ENCODE data around the gene ATXN7L1.

The ATXN7L1 gene

DNA sequence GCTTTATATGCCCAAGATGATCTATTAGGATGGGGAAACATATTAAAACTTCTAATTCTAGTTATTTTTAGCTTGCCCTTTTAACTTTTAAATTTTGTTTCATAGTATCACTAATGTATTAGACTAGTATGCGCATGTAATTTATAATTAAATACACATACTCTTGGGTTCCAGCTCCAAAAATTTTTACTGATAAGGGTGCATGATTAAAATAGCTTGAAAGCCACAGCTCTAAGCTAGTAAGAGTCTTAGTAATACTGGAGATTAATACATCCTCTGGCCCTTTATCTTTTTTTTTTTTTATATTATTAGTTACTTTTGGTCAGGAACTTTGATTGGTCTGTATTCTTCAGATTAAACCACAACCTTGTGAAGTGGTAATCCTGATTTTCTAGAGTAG is 53.6 kb downstream of the ATXN7L1 start:
- DNase-seq, result no peak

DNA sequence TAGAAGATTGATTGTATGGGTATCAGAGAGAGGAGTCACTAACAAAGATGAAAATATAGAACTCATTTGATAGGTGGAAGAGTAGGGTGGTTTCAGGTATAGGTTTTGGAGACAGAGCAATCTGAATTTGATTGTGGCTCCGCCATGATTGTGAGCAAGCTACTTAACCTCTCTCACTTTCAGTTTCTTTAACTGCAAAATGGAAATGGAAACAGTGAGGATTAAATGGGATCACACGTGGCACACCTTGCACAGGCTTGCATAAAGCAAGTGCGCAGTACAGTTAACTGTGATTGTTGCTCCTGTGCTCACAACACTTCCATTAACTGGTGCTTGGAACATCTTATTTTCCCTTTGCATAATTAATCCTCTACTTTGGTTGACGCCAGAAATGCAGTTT is 54.9 kb downstream of the ATXN7L1 start:
- no peak for DNase-seq

DNA sequence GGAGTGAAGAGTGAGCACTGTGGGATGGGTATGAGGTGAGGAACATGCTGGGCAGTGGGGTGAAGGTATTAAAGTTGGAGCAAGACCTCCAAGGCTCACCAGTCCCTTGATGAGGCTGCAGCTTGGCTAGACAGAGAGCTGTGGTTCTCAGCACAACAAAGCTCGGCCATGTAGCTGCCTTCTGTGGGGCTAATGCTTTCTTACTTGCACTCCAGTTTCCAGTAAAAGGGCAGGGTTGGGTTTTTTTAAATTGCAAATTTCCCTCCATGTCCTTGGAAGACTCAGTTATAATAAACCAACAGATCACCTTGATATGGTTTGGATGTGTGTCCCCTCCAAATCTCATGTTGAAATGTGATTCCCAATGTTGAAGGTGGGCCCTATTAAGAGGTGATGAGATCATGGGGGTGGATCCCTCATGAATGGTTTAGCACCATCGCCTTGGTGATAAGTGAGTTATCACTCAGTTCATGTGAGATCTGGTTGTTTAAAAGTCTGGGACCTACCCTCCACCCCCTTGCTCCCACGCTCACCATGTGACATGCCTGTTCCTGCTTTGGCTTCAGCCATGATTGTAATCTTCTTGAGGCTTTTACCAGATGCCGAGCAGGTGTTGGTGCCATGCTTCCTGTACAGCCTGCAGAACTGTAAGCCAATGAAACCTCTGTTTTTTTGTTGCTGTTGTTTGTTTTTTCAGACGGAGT is 55.9 kb downstream of the ATXN7L1 start:
- no peak for DNase-seq

DNA sequence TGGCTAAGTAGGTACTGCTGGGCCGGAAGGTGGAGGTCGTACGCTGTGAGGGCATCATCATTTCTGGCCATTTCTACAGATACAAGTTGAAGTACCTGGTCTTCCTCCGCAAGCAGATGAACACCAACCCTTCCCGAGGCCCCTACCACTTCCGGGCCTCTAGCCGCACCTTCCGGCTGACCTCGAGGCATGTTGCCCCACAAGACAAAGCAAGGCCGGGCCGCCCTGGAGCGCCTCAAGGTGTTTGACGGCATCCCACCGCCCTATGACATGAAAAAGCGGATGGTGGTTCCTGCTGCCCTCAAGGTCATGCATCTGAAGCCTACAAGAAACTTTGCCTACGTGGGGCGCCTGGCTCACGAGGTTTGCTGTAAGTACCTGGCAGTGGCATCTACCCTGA is 56.8 kb downstream of the ATXN7L1 start:
- DNase-seq, result no peak

DNA sequence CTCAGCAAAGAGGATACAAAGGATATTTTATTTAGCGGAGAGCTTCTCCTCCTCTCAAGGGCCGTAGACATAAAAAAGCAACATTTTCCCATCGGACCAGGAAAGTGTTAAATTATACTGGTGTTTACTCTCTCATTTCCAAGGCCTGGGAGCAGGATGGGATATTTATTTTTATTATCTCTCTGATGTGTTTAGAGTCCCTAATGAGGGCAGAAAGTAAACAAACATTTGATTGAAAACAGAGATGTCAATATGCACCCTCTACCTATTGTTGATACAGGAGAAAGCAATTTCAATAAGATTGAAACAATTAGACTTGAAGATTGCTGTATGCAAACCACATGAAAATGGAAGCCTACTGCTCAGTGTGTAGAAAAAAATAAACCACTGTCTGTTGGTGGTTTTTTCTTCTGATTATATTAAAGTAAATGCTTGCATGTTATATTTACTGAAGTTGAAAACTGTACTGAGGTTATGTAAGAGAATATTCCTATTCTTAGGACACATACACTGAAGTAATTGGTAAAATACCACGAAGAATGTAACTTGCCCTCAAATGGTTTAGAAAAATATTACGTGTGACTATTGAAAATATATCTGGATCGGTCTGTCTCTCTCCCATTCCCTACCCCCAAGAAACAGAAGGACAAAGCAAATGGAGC is 59.3 kb downstream of the ATXN7L1 start:
- no peak for DNase-seq

DNA sequence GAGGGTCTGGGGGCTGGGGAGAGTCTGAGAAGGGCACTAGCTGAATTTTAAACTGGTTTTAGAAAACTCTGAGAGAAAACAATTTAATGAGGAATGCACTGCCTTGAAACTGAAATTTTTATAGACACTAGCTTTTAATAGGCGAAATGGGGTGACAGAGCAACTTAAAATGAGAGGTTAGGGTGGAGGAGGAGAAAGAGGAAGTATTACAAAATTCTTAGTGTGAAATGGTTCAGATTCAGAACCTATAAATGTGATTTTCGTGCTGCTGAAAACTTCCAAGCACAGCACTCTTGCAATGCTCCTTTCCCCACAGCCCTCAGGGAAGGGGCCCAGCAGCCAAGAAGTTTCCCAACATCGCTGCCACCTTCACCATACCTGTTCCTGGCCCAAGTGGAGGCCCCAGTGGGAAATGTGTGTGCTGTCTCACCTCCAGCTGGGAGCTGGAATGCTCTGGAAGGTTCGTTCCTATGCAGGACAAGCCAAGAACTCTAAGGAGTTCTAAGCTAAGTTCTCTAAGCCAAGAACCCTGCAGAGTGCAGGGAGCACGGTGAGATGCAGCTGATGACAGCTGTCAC is 60.0 kb downstream of the ATXN7L1 start:
- DNase-seq, result no peak

DNA sequence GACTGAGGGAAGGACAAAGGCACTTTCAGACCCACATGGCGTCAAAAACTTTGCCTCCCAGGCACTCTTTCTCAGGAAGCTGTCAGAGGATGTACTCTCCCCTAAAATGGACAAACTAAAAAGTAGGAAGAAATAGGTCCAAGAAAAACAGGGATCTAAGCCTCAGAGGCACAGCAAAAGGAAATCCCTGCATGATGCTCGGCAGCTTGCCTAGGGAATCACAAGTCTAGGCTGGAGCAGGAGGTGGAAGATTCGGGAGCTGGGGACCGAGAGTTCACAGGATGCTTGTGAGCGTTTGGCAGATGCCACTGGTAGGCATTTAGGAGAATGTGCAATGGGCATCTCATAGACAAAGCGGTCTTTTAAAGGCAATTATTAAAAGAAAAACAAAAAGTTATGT is 60.8 kb downstream of the ATXN7L1 start:
- no peak for DNase-seq

DNA sequence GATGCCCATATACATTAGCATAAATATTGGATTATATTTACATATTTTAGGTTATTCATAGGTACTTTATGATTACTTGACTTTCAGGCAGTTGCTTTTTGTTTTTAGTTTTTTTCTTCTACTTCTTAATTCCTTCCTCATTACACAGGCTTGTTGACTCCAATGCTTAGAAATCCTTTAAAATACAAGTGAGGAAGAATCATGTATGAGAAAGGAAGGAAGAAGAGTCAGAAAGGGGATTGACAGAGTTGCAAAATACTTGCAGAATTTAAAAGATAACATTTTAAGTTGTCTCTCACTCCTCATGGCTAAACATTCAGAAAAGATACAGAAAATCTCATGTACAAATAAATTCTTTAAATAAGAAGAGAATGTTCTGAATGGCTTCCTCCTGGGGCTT is 61.9 kb downstream of the ATXN7L1 start:
- DNase-seq, result no peak

DNA sequence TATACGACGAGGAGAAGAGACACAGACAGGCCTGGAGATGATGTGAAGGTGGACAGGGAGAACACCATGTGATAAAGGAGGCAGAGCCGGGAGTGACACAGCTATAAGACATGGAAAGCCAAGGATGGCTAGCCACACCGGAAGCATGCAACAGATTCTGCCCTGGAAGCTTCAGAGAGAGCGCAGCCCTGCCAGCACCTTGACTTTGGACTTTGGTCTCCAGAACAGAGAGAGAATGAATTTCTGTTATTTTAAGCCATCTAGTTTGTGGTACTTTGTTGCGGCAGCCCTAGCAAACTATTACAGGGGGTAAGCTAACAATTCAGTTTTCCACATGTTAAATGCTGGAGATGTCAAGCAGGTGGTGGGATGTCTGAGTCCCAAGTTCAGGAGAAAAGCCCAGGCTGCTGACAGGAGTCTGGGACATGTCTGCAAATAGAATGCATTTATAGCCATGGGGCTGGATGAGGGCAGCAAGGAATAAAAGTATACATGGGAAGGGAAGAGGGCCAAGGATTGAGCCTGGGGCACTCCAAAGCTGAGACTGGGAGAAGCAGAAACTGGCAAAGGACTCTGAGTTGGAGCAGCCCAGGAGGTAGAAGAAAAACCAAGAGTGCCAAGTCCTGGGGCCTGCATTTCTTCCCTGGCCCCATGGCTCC is 65.1 kb downstream of the ATXN7L1 start:
- DNase-seq, result no peak

DNA sequence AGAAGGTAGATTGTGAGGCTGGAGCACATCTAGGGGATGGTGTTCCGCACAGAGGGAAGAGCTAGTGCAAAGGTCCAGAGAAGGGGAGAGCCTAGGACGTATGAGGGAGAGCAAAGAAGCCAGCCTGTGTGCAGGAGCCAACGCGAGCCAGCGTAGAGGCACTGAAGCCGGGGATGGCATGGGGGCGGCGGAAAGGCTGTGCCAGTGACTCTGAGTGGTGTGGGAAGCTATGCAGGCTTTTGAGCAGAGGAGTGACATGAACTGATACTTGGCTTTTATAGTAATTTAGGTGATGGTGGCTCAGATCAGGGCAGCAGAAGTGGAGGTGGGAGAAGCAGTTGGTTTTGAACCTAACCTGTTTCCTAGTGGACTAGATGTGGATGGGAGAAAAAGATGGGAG is 65.8 kb downstream of the ATXN7L1 start:
- no peak for DNase-seq

DNA sequence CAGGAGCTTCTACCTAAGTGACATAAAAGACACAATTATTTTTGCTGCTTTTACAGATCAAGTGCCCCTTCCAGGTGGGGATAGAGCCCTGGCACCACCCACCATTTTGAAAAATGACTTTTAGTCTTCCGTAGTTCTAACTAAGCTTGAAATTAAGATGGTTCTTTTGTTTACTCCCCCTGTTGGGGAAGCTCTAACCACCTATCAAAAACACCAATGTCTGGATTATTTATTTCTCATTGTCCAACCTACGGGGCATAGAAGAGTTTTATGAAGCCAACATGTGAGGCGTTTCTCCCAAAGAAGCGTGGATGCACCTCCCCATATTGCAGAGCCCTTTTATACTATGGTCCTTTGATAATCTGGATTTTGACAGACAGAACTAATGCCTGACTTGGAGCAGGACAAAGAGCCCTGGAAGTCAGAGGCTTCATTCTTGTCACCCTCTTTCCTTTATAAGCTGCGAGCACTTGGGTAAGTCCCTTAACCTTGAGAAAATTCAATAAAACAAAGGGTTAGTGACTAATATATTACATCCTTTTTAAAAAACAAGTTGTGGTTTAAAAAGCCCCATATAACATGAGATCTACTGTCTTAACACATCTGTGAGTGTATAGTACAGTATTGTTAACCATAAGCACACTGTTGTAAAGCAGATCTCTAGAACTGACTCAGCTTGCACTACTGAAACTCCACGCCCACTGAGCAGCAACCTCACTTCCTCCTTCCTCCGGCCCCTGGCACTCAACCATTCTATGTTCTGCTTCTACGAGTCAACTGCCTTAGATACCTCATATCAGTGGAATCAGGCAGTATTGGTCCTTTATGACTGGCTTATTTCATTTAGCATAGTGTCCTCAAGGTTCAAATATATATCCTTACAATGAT is 67.5 kb downstream of the ATXN7L1 start:
- DNase-seq, result peak; percentile 73

DNA sequence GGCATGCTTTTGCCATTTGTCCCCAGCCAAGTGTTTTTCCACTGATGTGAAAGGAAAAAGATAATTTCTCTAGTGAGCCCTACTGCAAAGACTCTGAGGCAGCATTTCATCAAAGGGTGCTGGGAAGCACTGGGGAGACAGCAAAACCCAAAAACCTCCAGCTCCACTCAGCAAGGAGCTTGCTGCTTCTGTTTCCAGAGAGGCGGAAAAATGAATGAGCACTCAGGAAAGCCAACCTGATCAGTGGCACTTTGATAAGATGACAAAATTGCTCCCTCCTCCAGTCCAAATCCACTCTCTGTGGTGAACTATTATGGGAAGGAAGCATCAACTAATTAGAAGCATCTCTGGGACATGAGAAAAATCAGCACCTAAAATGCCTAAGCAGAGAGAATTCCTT is 68.2 kb downstream of the ATXN7L1 start:
- no peak for DNase-seq

DNA sequence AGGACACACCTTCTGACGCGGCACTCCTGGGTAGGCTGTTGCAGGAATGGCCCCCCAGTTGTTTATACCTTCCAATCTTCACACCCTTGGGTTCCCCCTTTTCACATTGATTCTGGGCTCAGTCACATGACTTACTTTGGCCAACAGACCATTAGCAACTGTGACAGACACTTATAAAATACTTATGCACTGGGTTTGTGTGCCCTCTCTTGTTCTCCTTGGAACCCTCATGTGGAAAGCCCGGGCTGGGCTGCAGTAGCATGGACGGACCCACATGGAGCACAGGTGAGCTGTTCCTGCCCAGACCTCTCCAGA is 69.0 kb downstream of the ATXN7L1 start:
- DNase-seq, result no peak

DNA sequence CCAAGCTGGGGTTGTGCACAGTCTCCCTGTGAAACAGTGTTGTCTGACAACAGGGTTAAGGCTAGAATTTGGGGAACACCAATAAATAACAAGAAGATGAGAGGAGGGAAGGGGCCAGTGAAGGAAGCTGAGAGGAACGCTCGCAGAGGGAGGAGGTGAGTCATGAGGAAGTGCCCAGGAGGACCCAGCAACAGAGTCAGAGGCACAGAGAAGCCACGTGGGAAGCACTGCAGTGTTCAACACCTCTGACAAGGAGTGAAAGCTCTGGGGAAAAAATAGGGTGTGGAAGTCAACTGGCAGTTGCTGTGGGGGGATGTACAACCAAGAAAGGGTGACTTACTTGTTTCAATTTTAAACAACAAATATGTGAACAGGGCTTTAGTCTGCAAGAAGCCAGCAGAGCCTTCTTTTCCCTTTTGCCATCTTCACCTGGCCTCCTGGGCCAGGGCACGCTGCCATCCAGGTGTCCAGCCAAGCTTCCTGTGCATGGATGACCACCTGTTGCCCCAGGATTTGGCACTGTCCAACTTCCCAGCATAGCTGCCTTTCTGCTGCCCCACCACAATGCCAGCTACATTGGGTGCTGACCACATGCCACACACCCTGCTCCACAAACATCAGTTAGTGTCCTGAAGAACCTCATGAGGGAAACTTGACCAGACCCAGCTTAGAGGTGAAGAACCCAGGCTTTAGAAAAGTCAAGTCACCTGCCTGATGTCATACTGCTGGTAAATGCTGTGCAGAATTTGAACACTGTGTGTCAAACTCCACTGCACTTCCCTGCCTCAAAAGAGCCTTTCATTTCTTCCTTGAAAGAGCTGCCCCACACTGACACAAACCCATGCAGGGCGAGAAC is 69.6 kb downstream of the ATXN7L1 start:
- DNase-seq, result peak; percentile 50

DNA sequence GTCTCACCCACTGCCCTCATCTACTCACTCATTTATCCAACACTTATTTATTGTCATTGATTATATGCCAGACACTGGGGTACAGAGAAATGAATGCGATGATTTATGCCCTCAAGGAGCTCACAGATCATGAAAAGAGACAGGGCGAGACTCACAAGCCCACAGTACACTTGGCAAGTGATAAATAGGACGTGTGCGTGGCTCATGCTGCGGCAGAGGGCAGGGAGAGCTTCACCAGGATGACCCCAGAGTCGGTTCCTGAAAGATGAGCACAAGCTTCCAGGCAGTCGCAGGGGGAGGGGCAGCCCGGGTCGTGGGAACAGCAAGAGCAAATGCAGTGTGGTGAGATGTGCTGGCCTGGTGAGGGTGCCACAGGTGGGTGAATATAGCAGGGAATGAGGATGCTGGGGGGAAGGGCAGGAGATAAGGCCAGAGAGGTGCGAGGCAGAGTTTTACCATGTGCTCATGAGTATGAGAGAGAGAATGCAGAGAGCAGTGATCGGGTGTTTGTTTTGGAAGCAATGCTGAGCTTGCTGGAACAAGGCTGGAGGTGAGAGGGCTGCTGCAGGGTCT is 70.9 kb downstream of the ATXN7L1 start:
- no peak for DNase-seq

DNA sequence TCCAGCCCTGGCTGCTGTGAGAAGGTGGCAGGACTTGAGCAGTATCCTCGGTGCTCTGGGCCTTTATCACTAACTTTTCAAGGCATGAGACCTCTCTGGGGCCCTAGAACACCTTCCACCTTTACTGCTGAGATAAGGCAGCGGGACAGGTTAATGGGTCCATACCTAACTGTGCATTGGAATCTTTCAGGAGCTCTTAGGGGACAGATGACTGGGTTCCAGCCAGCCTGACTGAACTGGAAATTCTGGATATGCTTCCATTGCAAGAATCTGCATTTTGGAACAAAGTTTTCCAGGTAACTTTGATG is 73.0 kb downstream of the ATXN7L1 start:
- DNase-seq, result no peak

DNA sequence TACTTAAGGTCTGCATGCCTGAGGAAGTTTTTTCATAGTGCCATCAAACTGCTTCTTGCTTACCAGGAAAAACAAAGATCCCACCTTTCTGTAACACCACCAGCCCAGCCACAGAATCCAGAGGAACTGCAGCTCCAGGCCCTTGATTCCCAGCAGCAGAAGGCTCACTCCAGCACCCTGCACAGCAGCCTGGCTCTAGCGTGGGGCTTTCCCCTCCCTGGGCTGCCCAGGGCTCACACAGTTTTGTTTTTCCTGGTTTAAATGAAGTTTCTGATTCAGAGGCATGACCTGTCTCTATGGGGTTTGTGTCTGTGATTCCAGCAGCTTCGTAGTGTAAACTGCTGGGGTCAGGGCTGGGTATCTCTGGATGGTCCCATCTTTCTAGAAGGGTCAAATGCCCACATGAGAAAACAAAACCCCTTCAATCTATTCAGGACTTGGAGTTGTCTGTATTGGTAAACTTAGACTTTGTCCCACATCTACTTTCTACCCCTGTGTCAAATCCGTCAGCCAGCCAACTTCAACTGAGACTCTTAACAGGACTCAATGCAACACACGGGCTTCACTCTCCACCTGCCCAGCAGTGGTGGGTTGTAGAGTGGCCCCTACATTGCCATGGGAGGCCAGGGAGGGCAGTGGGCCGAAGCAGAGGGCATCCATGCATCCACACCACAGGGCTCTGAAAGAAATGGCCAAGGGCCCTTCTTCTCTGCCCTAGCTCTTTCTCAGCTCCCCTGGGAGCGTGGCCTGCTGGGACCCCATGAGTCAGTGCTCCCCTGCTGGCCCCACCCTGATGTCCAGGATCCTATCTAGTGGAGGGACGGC is 73.6 kb downstream of the ATXN7L1 start:
- DNase-seq, result no peak

DNA sequence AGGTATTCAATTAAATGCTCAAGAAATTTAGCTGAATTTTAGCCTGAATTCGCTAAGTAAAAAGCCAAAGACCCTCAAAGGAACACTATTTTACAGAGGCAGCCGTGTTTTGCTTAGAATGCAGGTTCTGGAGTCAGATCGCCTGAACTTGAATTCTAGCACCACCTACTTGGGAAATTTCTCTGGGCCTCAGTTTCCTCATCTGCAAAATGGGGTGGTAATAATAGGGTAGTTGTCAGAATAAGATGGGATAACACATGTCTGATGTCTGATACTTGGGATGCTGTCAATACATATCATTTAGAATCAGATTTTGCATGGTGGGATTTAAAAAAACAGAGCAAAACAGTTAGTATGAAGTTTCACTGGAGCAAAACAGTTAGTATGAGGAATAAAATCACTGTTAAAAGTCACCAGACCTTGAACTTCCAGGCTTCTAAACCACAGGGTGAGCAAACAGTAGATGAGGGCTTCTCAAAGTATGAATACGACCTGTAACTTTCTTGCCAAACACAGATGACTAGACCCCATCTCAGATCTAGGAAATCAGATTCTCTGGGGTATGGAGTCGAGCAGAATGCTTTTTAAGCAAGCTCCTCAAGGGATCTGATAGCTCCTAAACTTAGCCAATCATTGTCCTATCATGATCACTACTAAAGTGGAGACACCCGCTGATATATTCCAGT is 75.4 kb downstream of the ATXN7L1 start:
- no peak for DNase-seq

DNA sequence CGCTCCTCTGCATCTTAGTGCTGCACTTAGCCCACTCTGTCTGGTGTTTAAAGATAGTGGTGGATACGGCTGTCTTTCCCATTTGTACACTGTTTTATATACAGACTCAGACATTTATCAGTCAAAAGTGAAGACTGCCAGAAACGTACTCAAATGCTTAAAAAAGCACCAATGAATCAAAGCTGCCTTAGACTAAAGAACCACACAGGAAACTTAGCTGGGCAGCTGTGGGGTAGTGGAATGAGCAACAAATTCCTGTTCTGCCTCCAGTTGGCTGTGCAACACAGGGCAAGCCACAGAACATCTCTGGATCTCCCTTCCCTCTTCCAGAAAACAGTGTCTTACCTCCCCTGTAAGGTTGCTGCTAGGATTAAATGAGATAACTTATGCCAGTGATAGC is 76.0 kb downstream of the ATXN7L1 start:
- DNase-seq, result no peak

DNA sequence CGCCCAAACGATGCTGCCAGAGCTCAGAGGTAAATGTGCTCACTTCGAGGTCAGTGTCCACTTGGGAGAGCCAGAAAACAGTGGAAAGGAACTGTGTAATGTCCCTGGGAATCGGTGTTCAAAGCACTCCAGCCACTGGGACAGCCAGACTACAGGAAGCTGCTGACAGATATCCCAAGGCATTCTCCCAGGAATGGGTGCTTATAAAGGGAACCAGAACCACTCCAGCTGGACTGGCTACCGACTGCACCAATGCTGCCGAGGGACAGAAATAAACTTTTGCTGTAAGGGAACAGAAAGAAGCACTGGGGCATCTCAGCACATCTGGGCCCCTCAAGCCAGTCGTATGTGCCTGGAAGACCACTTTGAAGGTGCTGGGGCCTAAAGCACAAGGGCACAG is 76.7 kb downstream of the ATXN7L1 start:
- no peak for DNase-seq

DNA sequence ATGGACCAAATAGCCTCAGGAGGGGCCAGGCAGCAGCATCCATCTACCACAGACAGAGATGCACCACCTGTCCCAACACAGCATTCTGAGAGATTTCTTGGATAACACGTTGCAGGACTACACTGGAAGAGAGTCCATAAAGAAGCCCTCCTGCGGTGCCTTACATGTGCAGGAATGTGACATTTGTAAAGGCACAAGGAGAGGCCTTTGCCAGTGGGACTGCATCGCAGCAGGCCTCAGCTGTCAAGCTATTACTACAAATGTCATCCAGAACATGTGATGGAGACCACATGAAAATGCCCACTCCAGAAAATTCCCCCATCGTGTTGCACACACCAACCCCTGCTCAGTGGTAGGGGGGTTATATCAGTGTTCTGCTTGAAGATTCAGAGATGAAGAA is 77.4 kb downstream of the ATXN7L1 start:
- DNase-seq, result no peak
